A549 (cell line): ENCODE results near the gene MFAP2. TPM values are rescaled to one million over a fixed set of nuclear protein-coding genes. Genes with fewer than 3 reads are reported as not detected.

Source experiments
- ATAC-seq, 2 experiments: fragments of 200-7000 bp in 1 of 2; fragments of >200 bp in 1 of 2; cut with Nextera tagmentation in 1 of 2; cut with Tn5 transposase in 1 of 2; 3 replicates each; pipeline versions ENCODE4 v1.8.0 to v1.9.1; 2018 to 2020; ENCODE audit warnings: mild to moderate bottlenecking in 1 of 2, moderate library complexity in 1 of 2
- CTCF ChIA-PET: fragments of 300-600 bp; sonication (Branson Sonifier 250); formaldehyde crosslinking; extraction: SDS; loops from one replicate; lab custom pipeline; 2021; ENCODE audit warnings: antibody characterized with exemption, inconsistent platforms; lab: Yijun Ruan, JAX
- POLR2A ChIA-PET: fragments of 350-600 bp; formaldehyde crosslinking; extraction: SDS; loops from one replicate; lab custom pipeline; 2021; ENCODE audit warnings: antibody characterized with exemption, inconsistent platforms; lab: Yijun Ruan, JAX
- DNase-seq, 2 experiments: peaks; one replicate each; pipeline versions ENCODE4 v3.0.0 to v3.0.0-alpha.2; 2011 to 2016; ENCODE audit warnings: low read depth in 1 of 2, low spot score in 1 of 2
- FAIRE-seq: peaks from 2 replicates; lab custom pipeline; 2011; peaks lifted over from hg19 to GRCh38; lab: Jason Lieb, UNC
- H3K27ac ChIP-seq, 2 experiments: fragments of >200 bp; sonication (Bioruptor Twin); formaldehyde crosslinking; 3 replicates each; pipeline ENCODE4 v1.5.1; 2016 to 2017
- H3K4me1 ChIP-seq: fragments of >200 bp; sonication (Bioruptor Twin); formaldehyde crosslinking; 3 replicates; pipeline ENCODE4 v1.6.1; 2016
- H3K4me2 ChIP-seq: fragments of >200 bp; sonication (Bioruptor Twin); formaldehyde crosslinking; 3 replicates; pipeline ENCODE4 v1.6.1; 2016
- H3K4me3 ChIP-seq: fragments of >200 bp; sonication (Bioruptor Twin); formaldehyde crosslinking; 3 replicates; pipeline ENCODE4 v1.5.1; 2016
- H3K9me3 ChIP-seq: fragments of >200 bp; sonication (Bioruptor Twin); formaldehyde crosslinking; 3 replicates; pipeline ENCODE4 v1.6.1; 2016
- ATOH8 ChIP-seq: fragments of 250-450 bp; sonication (Bioruptor Pico); IDR thresholded peaks from 2 replicates; pipeline ENCODE4 v1.5.0; 2020; ENCODE audit warnings: low read depth, mild to moderate bottlenecking, moderate library complexity
- BHLHE40 ChIP-seq: IDR thresholded peaks from 2 replicates; pipeline ENCODE4 v1.6.1; 2012; ENCODE audit warnings: low read depth, low read length, inconsistent platforms
- CHD4 ChIP-seq: fragments of 200-600 bp; sonication (generic); IDR thresholded peaks from 2 replicates; pipeline ENCODE4 v1.6.1; 2016; ENCODE audit warnings: antibody characterized with exemption, mild to moderate bottlenecking, borderline replicate concordance
- EP300 ChIP-seq, 2 experiments: fragments of >200 bp; sonication (Bioruptor Twin); formaldehyde crosslinking; IDR thresholded peaks; 2 replicates in 1 of 2; 3 replicates in 1 of 2; pipeline ENCODE4 v1.6.1; 2016 to 2017
- ESRRA ChIP-seq: fragments of 150-350 bp; IDR thresholded peaks from 2 replicates; pipeline ENCODE4 v1.6.1; 2014; ENCODE audit warnings: mild to moderate bottlenecking, low read length, borderline replicate concordance
- FOSB ChIP-seq: fragments of 250-450 bp; sonication (Bioruptor Pico); IDR thresholded peaks from 2 replicates; pipeline ENCODE4 v1.5.0; 2020; ENCODE audit warnings: mild to moderate bottlenecking, moderate library complexity
- FOSL2 ChIP-seq, 2 experiments: fragments of 450-650 bp in 1 of 2; fragments of >200 bp in 1 of 2; sonication (Bioruptor Twin) in 1 of 2; formaldehyde crosslinking; IDR thresholded peaks; 2 replicates each; pipeline versions ENCODE4 v1.5.0 to v1.6.1; 2016 to 2020; ENCODE audit warnings: mild to moderate bottlenecking in 1 of 2, moderate library complexity in 1 of 2
- HEYL ChIP-seq: fragments of 250-450 bp; sonication (Bioruptor Pico); IDR thresholded peaks from 2 replicates; pipeline ENCODE4 v1.8.0; 2021; ENCODE audit warnings: mild to moderate bottlenecking, moderate library complexity
- HOXA7 ChIP-seq: fragments of 250-450 bp; sonication (Bioruptor Pico); IDR thresholded peaks from 2 replicates; pipeline ENCODE4 v1.5.0; 2020; ENCODE audit warnings: mild to moderate bottlenecking, moderate library complexity
- HOXB5 ChIP-seq: fragments of 250-450 bp; sonication (Bioruptor Pico); IDR thresholded peaks from 2 replicates; pipeline ENCODE4 v1.5.0; 2020; ENCODE audit warnings: mild to moderate bottlenecking, moderate library complexity
- JUN ChIP-seq, 2 experiments: fragments of >200 bp; sonication (Bioruptor Twin); formaldehyde crosslinking; IDR thresholded peaks; 2 replicates in 1 of 2; 3 replicates in 1 of 2; pipeline ENCODE4 v1.6.1; 2016 to 2017
- JUNB ChIP-seq: fragments of >200 bp; sonication (Bioruptor Twin); formaldehyde crosslinking; IDR thresholded peaks from 2 replicates; pipeline ENCODE4 v1.6.1; 2016
- KDM1A ChIP-seq: fragments of 200-600 bp; sonication (generic); IDR thresholded peaks from 2 replicates; pipeline ENCODE4 v1.6.1; 2016; ENCODE audit warnings: low read depth, mild to moderate bottlenecking
- KDM5A ChIP-seq: fragments of 200-600 bp; sonication (generic); IDR thresholded peaks from 2 replicates; pipeline ENCODE4 v1.6.1; 2016; ENCODE audit warnings: antibody characterized with exemption, mild to moderate bottlenecking
- MAX ChIP-seq: IDR thresholded peaks from 2 replicates; pipeline ENCODE4 v1.6.1; 2012
- NR3C1 ChIP-seq: fragments of >200 bp; sonication (Bioruptor Twin); formaldehyde crosslinking; IDR thresholded peaks from 3 replicates; pipeline ENCODE4 v1.6.1; 2017
- PHF8 ChIP-seq: fragments of 200-600 bp; sonication (generic); IDR thresholded peaks from 2 replicates; pipeline ENCODE4 v1.6.1; 2016; ENCODE audit warnings: low read depth, mild to moderate bottlenecking, antibody characterized with exemption, moderate library complexity, borderline replicate concordance
- RARB ChIP-seq: fragments of 250-450 bp; sonication (Bioruptor Pico); IDR thresholded peaks from 2 replicates; pipeline ENCODE4 v1.8.0; 2021; ENCODE audit warnings: mild to moderate bottlenecking, moderate library complexity
- ZC3H11A ChIP-seq: fragments of 450-650 bp; IDR thresholded peaks from 2 replicates; pipeline ENCODE4 v1.6.1; 2014; ENCODE audit warnings: antibody characterized with exemption, mild to moderate bottlenecking
- ZNF302 ChIP-seq: fragments of 250-450 bp; sonication (Bioruptor Pico); IDR thresholded peaks from 2 replicates; pipeline ENCODE4 v1.9.0; 2021; ENCODE audit warnings: inconsistent platforms, mild to moderate bottlenecking, moderate library complexity
- WGBS: methylation state at CpG from one replicate; pipeline ENCODE4 v1.1.6; 2017; ENCODE audit errors: missing lambda C conversion rate; 5-methylcytosine and 5-hydroxymethylcytosine counted together
- polyA plus RNA-seq, 4 experiments: library from polyadenylated mRNA; depleted of rRNA in 3 of 4; stranded (reverse); fragments of >200 nt; fragmentation: RNase III in 1 of 4; extraction: RNeasy Plus Mini Kit Qiagen cat#74134 plus additional on column Dnase treatment in 1 of 4; gene quantifications; 2 replicates in 3 of 4; 3 replicates in 1 of 4; pipeline ENCODE4 v1.2.3, GENCODE V29; 2011 to 2017
- TF ChIP-seq, protein P1 (sequence below): fragments of 150-350 bp; IDR thresholded peaks from 2 replicates; pipeline ENCODE4 v1.6.1; 2014; ENCODE audit warnings: low read depth, mild to moderate bottlenecking, low read length
- TF ChIP-seq, protein P2 (sequence below): IDR thresholded peaks from 2 replicates; pipeline ENCODE4 v1.6.1; 2012

Gene MFAP2
- polyA plus RNA-seq, 2 of the 4 experiments (the other 2 are of a cell fraction) = 0.45 to 0.90 TPM

- ChIA-PET POLR2A (no interaction called here), CTCF (interaction anchor here (1.5 kb wide), 1 partner anchor 62 kb away, joined by 5 read pairs; no protein-coding TSS in a partner anchor)
- Histone ChIP-seq H3K9me3 (no peaks in the 10 kb centered on the region), H3K4me1 (peaks cover 4% of the 10 kb centered on the region; the same call in 1 of the 3 replicates), H3K4me3 (no peak overlapping the region), H3K27ac (no peak overlapping the region), H3K4me2 (no peak overlapping the region)
- no peak for DNase-seq
- 84% methylated on average over 4 of the region's 4 CpGs for WGBS
- no peak for TF ChIP-seq HOXA7 (CRISPR knock-in tag)
- no peak for TF ChIP-seq EP300 (IDR thresholded peaks at IDR 0.05)
- no peak for TF ChIP-seq HEYL (CRISPR knock-in tag)
- no peak for TF ChIP-seq MAX
- ATAC-seq = no peak
- no peak for FAIRE-seq
These were observed 3.2 kb upstream of the MFAP2 start for GRCh38 chr1:16983649-16984048.

GRCh38 chr1:16982902-16983301, 2.5 kb upstream of the MFAP2 start:
- no peak overlapping the region for H3K4me3 ChIP-seq
- WGBS = 85% methylated on average over 11 of the region's 11 CpGs
- POLR2A ChIA-PET = no interaction called here
- TF ChIP-seq CHD4 = no peak
- no peak for TF ChIP-seq HEYL (CRISPR knock-in tag)
- no peak for TF ChIP-seq KDM1A
- no peak for TF ChIP-seq RARB (CRISPR knock-in tag)
- TF ChIP-seq, protein P1, sequence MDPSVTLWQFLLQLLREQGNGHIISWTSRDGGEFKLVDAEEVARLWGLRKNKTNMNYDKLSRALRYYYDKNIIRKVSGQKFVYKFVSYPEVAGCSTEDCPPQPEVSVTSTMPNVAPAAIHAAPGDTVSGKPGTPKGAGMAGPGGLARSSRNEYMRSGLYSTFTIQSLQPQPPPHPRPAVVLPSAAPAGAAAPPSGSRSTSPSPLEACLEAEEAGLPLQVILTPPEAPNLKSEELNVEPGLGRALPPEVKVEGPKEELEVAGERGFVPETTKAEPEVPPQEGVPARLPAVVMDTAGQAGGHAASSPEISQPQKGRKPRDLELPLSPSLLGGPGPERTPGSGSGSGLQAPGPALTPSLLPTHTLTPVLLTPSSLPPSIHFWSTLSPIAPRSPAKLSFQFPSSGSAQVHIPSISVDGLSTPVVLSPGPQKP = no peak
- TF ChIP-seq JUN (IDR thresholded peaks at IDR 0.05) = no peak
- no peak for TF ChIP-seq BHLHE40
- TF ChIP-seq ZC3H11A = no peak
- TF ChIP-seq HOXB5 (CRISPR knock-in tag) = no peak
- no peak for TF ChIP-seq EP300 (IDR thresholded peaks at IDR 0.05)
- no peak for TF ChIP-seq ESRRA
- no peak for TF ChIP-seq PHF8
- no peak for TF ChIP-seq ATOH8 (CRISPR knock-in tag)
- TF ChIP-seq, protein P2, sequence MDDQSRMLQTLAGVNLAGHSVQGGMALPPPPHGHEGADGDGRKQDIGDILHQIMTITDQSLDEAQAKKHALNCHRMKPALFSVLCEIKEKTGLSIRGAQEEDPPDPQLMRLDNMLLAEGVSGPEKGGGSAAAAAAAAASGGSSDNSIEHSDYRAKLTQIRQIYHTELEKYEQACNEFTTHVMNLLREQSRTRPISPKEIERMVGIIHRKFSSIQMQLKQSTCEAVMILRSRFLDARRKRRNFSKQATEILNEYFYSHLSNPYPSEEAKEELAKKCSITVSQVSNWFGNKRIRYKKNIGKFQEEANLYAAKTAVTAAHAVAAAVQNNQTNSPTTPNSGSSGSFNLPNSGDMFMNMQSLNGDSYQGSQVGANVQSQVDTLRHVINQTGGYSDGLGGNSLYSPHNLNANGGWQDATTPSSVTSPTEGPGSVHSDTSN = no peak
- TF ChIP-seq FOSL2 (IDR thresholded peaks at IDR 0.05) = no peak
- no peak for TF ChIP-seq FOSL2 (CRISPR knock-in tag; IDR thresholded peaks at IDR 0.05)
- TF ChIP-seq KDM5A = no peak
- no peak for TF ChIP-seq JUNB
- no peak for TF ChIP-seq FOSB (CRISPR knock-in tag)
- no peak for TF ChIP-seq ZNF302 (CRISPR knock-in tag)
- TF ChIP-seq NR3C1 = no peak
- CTCF ChIA-PET = interaction anchor here (1.5 kb wide), 1 partner anchor 63 kb away, joined by 5 read pairs; no protein-coding TSS in a partner anchor
- H3K9me3 ChIP-seq = no peaks in the 10 kb centered on the region
- no peak overlapping the region for H3K4me2 ChIP-seq
- no peak for DNase-seq
- peaks cover 4% of the 10 kb centered on the region; the same call in 1 of the 3 replicates for H3K4me1 ChIP-seq
- no peak overlapping the region for H3K27ac ChIP-seq
- ATAC-seq = no peak
- no peak for FAIRE-seq
